Mesodermal cell (in vitro differentiated cells): ENCODE results near the gene AP3S2.

Experiments
- H3K27ac ChIP-seq: 2 replicates; pipeline ENCODE4 v1.7.0; 2013; ENCODE audit warnings: mild to moderate bottlenecking, low read depth, low read length, moderate library complexity; ENCODE audit not compliant: severe bottlenecking
- H3K36me3 ChIP-seq: 2 replicates; pipeline ENCODE4 v1.7.1; 2013; ENCODE audit warnings: mild to moderate bottlenecking, low read length, moderate library complexity; ENCODE audit not compliant: control insufficient read depth, insufficient read depth
- H3K4me1 ChIP-seq: one replicate; pipeline ENCODE4 v1.7.1; 2013; ENCODE audit warnings: mild to moderate bottlenecking, low read length; ENCODE audit not compliant: insufficient read depth, control insufficient read depth, poor library complexity, severe bottlenecking
- H3K4me3 ChIP-seq: 2 replicates; pipeline ENCODE4 v1.7.0; 2013; ENCODE audit warnings: low read length, control low read depth, mild to moderate bottlenecking; ENCODE audit not compliant: insufficient read depth, poor library complexity, severe bottlenecking; ENCODE audit errors: extremely low read depth
- H3K9me3 ChIP-seq: 2 replicates; pipeline ENCODE4 v1.7.1; 2013; ENCODE audit warnings: mild to moderate bottlenecking, low read length, moderate library complexity; ENCODE audit not compliant: control insufficient read depth
- WGBS, 2 experiments: methylation state at CpG; one replicate each; pipeline ENCODE4 v1.1.5; 2013; ENCODE audit warnings: missing lambda C conversion rate in 2 of 2; ENCODE audit not compliant: insufficient coverage in 2 of 2; 5-methylcytosine and 5-hydroxymethylcytosine counted together

The AP3S2 gene

GRCh38 chr15:89916660-89917059 is 22.9 kb upstream of the AP3S2 start:
- Histone ChIP-seq H3K27ac (no peak overlapping the region), H3K36me3 (no peaks in the 10 kb centered on the region), H3K9me3 (no peaks in the 10 kb centered on the region), H3K4me1 (peaks cover 5% of the 10 kb centered on the region), H3K4me3 (no peak overlapping the region)
- whole genome bisulfite sequencing, 2 experiments: 0 to 100% methylated on average over 1 of the region's 3 CpGs

DNA sequence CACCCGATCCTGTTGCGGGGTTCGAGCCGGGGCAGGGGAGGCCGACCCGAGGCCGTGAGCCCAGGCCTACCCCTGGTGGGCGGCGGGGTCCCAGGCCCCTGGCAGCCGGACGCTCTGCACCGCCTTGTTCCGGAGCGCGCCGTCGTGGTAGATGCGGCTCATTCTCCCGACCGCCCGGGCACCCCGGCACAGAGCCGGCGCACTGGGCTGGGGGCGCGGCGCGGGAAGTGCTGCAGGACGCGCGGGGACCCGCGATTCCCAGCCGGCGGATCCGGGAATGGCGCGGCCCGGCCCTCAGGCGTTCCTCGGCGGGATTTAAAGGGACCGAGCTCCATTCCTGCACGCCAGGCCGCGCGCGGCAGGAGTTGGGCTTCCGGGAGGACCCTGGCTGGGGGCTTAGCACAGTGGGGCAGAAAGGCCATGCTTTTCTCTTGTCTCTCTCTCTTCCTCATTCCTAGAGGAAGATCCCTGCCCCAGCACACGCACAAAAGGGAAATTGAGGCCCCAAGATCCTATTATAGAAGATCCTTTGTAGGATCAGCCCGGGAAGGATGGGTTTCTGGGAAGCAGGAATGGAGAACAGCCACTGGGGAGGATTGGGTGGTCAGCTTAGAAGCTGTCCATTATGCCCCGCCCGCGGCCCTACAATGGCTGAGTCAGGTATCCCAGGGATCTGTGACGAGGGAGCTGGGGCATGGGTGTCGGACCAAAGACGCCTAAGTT is 19.0 kb upstream of the AP3S2 start, which contains the start of gene ARPIN:
Gene ARPIN, minus strand, starts transcription at position 279 of the 723 bp plus-strand sequence. Its CDS starts 117 bp downstream, at position 162.
- H3K4me3 ChIP-seq: peak within 1 kb of the TSS; percentile 52
- H3K4me1 ChIP-seq: peaks cover 7% of the 10 kb centered on the region
- peak within 1 kb of the TSS; percentile 8 for H3K27ac ChIP-seq
- WGBS, 2 experiments: 9 to 10% methylated on average over 35 to 50 of the region's 57 CpGs
- no peaks in the 10 kb centered on the region for H3K36me3 ChIP-seq
- H3K9me3 ChIP-seq: no peaks in the 10 kb centered on the region

- H3K4me3 ChIP-seq: peak overlapping the region; percentile 52
- H3K27ac ChIP-seq: no peak overlapping the region
- WGBS, 2 experiments: 21 to 25% methylated on average over 18 to 23 of the region's 36 CpGs
- H3K36me3 ChIP-seq: no peaks in the 10 kb centered on the region
- no peaks in the 10 kb centered on the region for H3K9me3 ChIP-seq
- H3K4me1 ChIP-seq: peaks cover 7% of the 10 kb centered on the region
Observed at GRCh38 chr15:89912145-89912673, 18.4 kb upstream of the AP3S2 start.

DNA sequence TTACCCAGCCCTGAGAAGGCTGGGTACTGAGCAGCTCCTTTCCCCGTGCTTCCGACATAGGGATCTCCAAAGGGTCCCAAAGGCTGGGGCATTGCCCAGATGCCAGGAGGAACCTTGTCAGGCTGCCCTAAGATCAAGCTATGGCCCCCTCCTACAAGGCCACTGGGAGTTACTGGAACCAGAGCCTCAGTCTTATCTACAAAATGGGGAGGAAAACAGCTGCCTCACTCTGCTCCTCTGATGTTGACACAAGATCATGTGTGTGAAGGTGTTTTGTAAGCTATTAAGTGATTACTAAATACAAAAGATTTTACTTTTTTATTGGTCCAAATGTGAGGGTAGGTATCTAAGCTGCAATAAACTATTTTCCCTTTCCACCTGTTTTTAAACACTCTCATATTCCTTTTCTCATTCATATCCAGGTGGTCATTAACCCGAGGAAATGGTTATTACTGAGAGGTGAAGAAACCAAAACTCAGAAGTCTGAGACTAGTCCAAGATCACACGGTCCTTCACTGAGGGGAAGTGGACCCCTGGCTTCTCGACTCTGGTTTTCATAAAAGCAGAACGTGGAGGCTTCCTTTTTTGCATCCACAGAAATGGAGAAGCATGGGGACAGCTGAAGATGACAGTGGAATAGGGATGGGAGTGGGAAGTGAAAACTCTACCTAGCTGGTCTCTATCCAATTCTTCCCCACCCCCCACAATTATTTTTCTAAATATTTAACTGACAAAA is 17.3 kb upstream of the AP3S2 start:
- H3K4me1 ChIP-seq: peaks cover 7% of the 10 kb centered on the region
- H3K36me3 ChIP-seq: peaks cover 4% of the 10 kb centered on the region
- 91 to 100% methylated on average over 4 to 5 of the region's 6 CpGs for WGBS, 2 experiments
- H3K9me3 ChIP-seq: no peaks in the 10 kb centered on the region
- H3K4me3 ChIP-seq: no peak overlapping the region
- H3K27ac ChIP-seq: no peak overlapping the region

DNA sequence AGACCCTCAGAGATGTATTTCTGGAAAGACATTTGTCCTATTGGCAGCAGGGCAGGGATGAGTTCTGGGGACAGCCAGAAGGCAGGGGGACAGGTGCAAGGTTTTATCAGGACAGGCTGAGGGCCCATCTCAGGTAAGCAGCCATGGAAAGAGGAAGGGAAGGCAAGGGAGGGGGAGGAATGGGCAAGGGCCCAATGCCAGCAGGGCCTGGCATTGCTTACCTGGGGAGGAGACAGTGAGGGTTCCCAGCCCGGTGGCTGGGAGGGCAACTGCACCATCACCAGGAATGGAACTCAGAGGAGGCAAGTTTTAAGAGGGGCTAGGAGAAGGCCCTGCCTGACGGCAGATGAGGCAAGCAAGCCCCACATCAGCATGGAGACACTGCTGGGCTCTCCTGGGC is 15.8 kb upstream of the AP3S2 start:
- Histone ChIP-seq H3K4me3 (no peak overlapping the region), H3K36me3 (peaks cover 4% of the 10 kb centered on the region), H3K4me1 (peaks cover 7% of the 10 kb centered on the region), H3K27ac (no peak overlapping the region), H3K9me3 (no peaks in the 10 kb centered on the region)
- whole genome bisulfite sequencing, 2 experiments: 87 to 92% methylated on average over 1 of the region's 2 CpGs

GRCh38 chr15:89908226-89908625 is 14.4 kb upstream of the AP3S2 start:
- H3K27ac ChIP-seq: no peak overlapping the region
- no peak overlapping the region for H3K4me3 ChIP-seq
- peaks cover 4% of the 10 kb centered on the region for H3K36me3 ChIP-seq
- H3K4me1 ChIP-seq: peaks cover 7% of the 10 kb centered on the region
- WGBS, 2 experiments: 90 to 93% methylated on average over 11 to 16 of the region's 16 CpGs
- H3K9me3 ChIP-seq: no peaks in the 10 kb centered on the region

DNA sequence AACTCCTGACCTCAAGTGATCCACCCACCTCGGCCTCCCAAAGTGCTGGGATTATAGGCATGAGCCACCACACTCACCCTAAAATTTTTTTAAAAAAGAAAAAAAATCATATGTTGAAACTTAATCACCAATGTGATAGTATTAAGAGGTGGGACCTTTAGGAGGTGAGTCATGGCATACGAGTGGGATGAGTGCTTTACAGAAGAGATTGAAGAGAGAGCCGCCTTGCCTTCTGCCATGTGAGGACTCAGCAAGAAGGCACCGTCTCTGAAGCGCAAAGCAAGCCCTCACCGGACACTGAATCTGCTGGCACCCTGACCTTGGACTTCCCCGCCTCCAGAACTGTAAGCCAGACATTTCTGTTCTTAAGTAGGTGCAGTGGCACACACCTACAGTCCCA is 13.5 kb upstream of the AP3S2 start:
- H3K27ac ChIP-seq: no peak overlapping the region
- WGBS, 2 experiments: 84 to 96% methylated on average over 4 to 6 of the region's 7 CpGs
- no peak overlapping the region for H3K4me3 ChIP-seq
- H3K36me3 ChIP-seq: peaks cover 4% of the 10 kb centered on the region
- no peaks in the 10 kb centered on the region for H3K9me3 ChIP-seq
- peaks cover 7% of the 10 kb centered on the region for H3K4me1 ChIP-seq

- peaks cover 7% of the 10 kb centered on the region for H3K36me3 ChIP-seq
- H3K9me3 ChIP-seq: no peaks in the 10 kb centered on the region
- no peak overlapping the region for H3K4me3 ChIP-seq
- 94 to 96% methylated on average over 4 to 5 of the region's 5 CpGs for WGBS, 2 experiments
- no peaks in the 10 kb centered on the region for H3K4me1 ChIP-seq
- H3K27ac ChIP-seq: no peak overlapping the region
Observed at GRCh38 chr15:89905846-89906378, 12.1 kb upstream of the AP3S2 start.

DNA sequence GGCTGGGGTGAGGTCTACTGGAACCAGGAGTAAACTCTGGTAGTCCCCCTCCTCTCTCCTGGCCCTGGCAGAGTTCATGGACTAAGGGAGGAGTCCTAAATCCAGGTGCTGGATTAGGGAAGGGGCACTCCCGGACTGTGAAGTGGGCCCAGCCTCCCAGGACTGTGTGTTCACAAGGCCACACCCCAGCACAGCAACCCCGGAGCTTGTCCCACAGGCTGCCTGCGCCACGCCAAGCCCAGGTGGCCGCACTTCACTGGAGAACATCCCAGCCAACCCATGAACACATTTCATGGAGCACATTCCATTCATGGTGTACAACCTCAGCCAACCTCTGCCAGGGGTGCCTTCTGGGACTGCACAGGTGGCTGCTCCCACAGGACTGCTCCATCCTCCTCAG is 10.7 kb upstream of the AP3S2 start:
- Histone ChIP-seq H3K4me3 (no peak overlapping the region), H3K36me3 (peaks cover 7% of the 10 kb centered on the region)
- 89 to 96% methylated on average over 4 to 5 of the region's 5 CpGs for WGBS, 2 experiments

DNA sequence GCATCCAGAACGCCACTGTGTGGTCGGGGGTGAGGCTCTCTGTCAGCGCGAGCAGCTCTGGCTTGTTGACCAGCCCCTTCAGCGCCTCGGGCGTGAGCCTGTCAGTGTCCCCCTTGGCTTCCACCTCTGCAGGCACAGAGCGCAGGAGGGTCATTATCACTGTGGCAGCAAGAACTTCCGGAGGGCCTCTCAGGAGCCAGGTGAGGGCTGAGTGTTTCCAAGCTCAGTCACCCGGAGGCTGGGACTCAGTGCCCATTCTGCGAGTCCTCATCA is 10.0 kb upstream of the AP3S2 start:
- Histone ChIP-seq H3K27ac (no peak overlapping the region), H3K9me3 (no peaks in the 10 kb centered on the region), H3K4me1 (no peaks in the 10 kb centered on the region), H3K36me3 (peaks cover 7% of the 10 kb centered on the region), H3K4me3 (no peak overlapping the region)
- WGBS, 2 experiments: 94 to 98% methylated on average over 11 of the region's 11 CpGs

More for the DNA sequence above, 10.7 kb upstream of the AP3S2 start:
- Histone ChIP-seq H3K4me1 (no peaks in the 10 kb centered on the region), H3K27ac (no peak overlapping the region), H3K9me3 (no peaks in the 10 kb centered on the region)
